ENCODE measurements around the gene C2orf76. TPM values are rescaled to one million over a fixed set of nuclear protein-coding genes. Genes with fewer than 3 reads are reported as not detected.
A peak's percentile ranks its signal among the peaks of the same experiment; 100 is the strongest.

The C2orf76 gene
- total RNA-seq, 4 donors from 2014 or later = 2.9 to 11.3 TPM; not detected in 2

DNA sequence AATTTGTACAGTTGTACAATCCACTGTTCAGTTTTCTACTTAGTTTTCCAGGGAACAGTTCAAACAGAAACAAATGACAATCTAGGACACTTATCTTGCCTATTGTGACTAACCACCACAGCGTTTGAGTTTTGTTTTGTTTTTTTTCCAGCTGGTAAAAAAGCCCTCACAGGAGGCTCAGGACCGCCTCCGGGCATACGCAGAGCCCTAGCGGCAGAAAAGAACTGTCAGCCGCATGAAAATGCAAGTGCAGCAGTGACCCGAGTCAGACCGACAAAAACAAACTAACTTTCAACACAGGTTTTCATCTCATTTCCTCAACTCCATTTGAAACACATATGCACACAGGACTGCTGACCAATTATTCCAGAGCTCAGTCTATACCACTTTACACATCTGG is 74.4 kb downstream of the C2orf76 start:
- in situ Hi-C loops (cut with MboI; ENCODE audit: low pct_ligation_motif_present in 1 of 4, low pct_unique_long_range_greater_than_20kb in 1 of 4, low sequenced_read_pairs in 3 of 4) (loop anchor here in 3 of 4 donors (25.0 kb wide), 2 partner anchors 280 to 405 kb away; no protein-coding TSS in a partner anchor), intact Hi-C loops (cut with DNase I; ENCODE audit: low total_unique reads) (loop anchor here (10.0 kb wide), 1 partner anchor 407 kb away; no protein-coding TSS in a partner anchor)
- no peaks in the 10 kb centered on the region for H3K27me3 ChIP-seq
- no peaks in the 10 kb centered on the region for H3K36me3 ChIP-seq
- no peaks in the 10 kb centered on the region for H3K9me3 ChIP-seq
- H3K27ac ChIP-seq = no peak overlapping the region
- H3K4me1 ChIP-seq = peaks cover 0 to 10% (median 0%) of the 10 kb centered on the region in 4 donors
- TF ChIP-seq, protein P1, sequence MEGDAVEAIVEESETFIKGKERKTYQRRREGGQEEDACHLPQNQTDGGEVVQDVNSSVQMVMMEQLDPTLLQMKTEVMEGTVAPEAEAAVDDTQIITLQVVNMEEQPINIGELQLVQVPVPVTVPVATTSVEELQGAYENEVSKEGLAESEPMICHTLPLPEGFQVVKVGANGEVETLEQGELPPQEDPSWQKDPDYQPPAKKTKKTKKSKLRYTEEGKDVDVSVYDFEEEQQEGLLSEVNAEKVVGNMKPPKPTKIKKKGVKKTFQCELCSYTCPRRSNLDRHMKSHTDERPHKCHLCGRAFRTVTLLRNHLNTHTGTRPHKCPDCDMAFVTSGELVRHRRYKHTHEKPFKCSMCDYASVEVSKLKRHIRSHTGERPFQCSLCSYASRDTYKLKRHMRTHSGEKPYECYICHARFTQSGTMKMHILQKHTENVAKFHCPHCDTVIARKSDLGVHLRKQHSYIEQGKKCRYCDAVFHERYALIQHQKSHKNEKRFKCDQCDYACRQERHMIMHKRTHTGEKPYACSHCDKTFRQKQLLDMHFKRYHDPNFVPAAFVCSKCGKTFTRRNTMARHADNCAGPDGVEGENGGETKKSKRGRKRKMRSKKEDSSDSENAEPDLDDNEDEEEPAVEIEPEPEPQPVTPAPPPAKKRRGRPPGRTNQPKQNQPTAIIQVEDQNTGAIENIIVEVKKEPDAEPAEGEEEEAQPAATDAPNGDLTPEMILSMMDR (IDR thresholded peaks at IDR 0.05) = no peak
- TF ChIP-seq EP300 (IDR thresholded peaks at IDR 0.05; ENCODE audit: low read depth) (no peak), POLR2AphosphoS5 (IDR thresholded peaks at IDR 0.05) (no peak), POLR2A (IDR thresholded peaks at IDR 0.05) (no peak)
- 60 to 84% methylated on average over 1 to 8 of the region's 8 CpGs for WGBS, 2 donors (ENCODE audit: low coverage in 1 of 2)
- H3K4me3 ChIP-seq = no peak overlapping the region
- no peak for DNase-seq

DNA sequence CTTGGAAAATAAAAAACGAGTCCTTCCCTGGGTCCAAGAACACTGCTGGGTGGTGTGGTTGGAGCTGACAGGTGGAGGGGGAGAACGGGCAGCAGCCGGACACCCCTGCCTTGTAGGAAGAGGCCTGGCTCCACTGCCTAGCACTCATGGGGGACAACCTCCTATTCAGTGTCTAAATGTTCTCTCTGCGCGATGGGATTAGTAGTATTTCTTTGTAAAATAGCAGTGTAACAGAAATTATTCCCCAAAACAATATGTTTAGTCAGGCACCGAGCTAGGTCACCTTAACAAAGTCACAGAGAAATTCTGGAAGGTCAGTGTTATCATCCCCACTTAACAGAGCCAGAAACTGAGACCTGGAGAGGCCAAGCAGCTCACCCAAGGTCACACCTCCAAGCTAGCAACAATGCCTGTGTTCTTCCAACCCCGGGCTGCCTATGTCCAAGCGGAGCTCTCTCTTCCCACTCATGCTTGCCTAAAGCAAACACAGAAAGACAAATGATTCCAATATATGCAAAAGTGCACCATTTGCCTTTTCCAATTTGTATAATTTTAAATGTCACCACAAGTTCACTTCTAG is 75.0 kb downstream of the C2orf76 start:
- H3K4me1 ChIP-seq = peaks cover 0 to 10% (median 0%) of the 10 kb centered on the region in 4 donors
- H3K9me3 ChIP-seq = no peaks in the 10 kb centered on the region
- TF ChIP-seq, protein P1 (IDR thresholded peaks at IDR 0.05) = no peak
- TF ChIP-seq POLR2A (IDR thresholded peaks at IDR 0.05) = no peak
- no peak for TF ChIP-seq POLR2AphosphoS5 (IDR thresholded peaks at IDR 0.05)
- no peak for TF ChIP-seq EP300 (IDR thresholded peaks at IDR 0.05; ENCODE audit: low read depth)
- no peaks in the 10 kb centered on the region for H3K36me3 ChIP-seq
- intact Hi-C loops (cut with DNase I; ENCODE audit: low total_unique reads) (loop anchor here (10.0 kb wide), 1 partner anchor 407 kb away; no protein-coding TSS in a partner anchor), in situ Hi-C loops (cut with MboI; ENCODE audit: low pct_ligation_motif_present in 1 of 4, low pct_unique_long_range_greater_than_20kb in 1 of 4, low sequenced_read_pairs in 3 of 4) (loop anchor here in 3 of 4 donors (25.0 kb wide), 2 partner anchors 279 to 404 kb away; no protein-coding TSS in a partner anchor)
- H3K4me3 ChIP-seq = no peak overlapping the region
- 75 to 89% methylated on average over 4 to 8 of the region's 8 CpGs for whole genome bisulfite sequencing, 2 donors (ENCODE audit: low coverage in 1 of 2)
- DNase-seq = no peak
- H3K27me3 ChIP-seq = no peaks in the 10 kb centered on the region
- H3K27ac ChIP-seq = no peak overlapping the region

DNA sequence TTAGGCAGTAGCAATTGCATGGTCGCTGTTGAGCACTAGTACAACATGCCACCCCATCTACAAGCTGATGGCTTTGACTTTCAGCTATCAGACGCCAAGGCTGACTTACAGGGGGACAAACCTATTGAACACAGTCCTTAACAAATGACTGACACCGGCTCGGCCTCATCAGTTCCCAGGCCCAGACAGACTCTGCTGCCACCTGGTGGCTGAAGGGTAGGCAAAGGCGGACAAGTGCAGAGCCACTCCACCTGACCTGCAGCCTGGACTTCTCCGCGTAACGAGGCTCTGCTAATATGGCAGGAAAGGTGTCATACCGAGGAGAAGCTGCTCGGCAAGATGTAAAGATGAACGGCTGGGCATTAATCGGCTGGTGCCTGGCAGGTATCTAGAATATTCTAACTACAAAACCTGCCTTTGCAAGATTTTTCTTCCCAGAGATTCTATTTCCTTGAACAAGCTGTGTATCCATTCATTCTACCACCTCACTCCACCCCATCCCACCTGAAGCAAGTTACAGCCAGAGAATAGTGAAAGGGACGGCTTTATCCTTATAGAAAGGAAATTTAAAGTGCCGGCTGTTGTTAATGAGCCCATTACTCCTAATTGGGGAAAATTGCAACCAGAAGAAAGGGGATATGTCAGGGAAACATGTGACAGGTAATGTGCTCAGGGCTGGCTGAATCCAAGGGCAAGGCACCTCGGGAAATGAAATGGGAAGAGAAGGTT is 75.6 kb downstream of the C2orf76 start:
- DNase-seq = peak; percentile 86
- H3K4me3 ChIP-seq = no peak overlapping the region
- H3K27ac ChIP-seq = no peak overlapping the region
- H3K27me3 ChIP-seq = no peaks in the 10 kb centered on the region
- TF ChIP-seq, protein P1 (IDR thresholded peaks at IDR 0.05) = peak; percentile 52 to 72 (median 59)
- TF ChIP-seq POLR2A (IDR thresholded peaks at IDR 0.05) = no peak
- intact Hi-C loops (cut with DNase I; ENCODE audit: low total_unique reads) = loop anchor here (10.0 kb wide), 1 partner anchor 406 kb away; no protein-coding TSS in a partner anchor
- H3K36me3 ChIP-seq = no peaks in the 10 kb centered on the region
- WGBS, 2 donors (ENCODE audit: low coverage in 1 of 2) = 32 to 50% methylated on average over 3 to 15 of the region's 15 CpGs
- in situ Hi-C loops (cut with MboI; ENCODE audit: low pct_ligation_motif_present in 1 of 4, low pct_unique_long_range_greater_than_20kb in 1 of 4, low sequenced_read_pairs in 3 of 4) = loop anchor here in 3 of 4 donors (25.0 kb wide), 2 partner anchors 279 to 404 kb away; no protein-coding TSS in a partner anchor
- no peaks in the 10 kb centered on the region for H3K9me3 ChIP-seq
- H3K4me1 ChIP-seq = peaks cover 0 to 10% (median 0%) of the 10 kb centered on the region in 4 donors

DNA sequence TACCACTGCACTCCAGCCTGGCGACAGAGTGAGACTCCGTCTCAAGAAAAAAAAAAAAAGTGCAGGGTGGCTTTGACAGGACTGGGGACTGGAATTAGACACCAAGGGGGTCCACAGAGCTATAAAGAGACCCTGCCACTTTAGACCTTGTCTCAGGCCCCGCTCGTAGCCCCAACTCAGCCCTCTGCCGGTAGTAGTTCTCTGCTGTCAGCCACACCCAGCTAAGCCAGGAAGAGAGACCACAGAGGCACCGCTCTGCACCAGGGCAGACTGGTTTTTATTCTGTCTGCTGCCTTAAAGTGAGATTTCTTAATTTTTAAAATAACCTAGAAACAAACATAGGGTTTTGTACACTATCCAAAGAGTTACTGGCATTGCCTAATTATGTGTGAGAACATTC is 77.0 kb downstream of the C2orf76 start:
- 85 to 100% methylated on average over 2 to 6 of the region's 6 CpGs for WGBS, 2 donors (ENCODE audit: low coverage in 1 of 2)
- no peaks in the 10 kb centered on the region for H3K9me3 ChIP-seq
- H3K4me3 ChIP-seq = no peak overlapping the region
- peaks cover 0 to 10% (median 0%) of the 10 kb centered on the region in 4 donors for H3K4me1 ChIP-seq
- H3K36me3 ChIP-seq = no peaks in the 10 kb centered on the region
- in situ Hi-C loops (cut with MboI; ENCODE audit: low pct_ligation_motif_present in 1 of 4, low pct_unique_long_range_greater_than_20kb in 1 of 4, low sequenced_read_pairs in 3 of 4) = loop anchor here (10.0 to 25.0 kb wide), 3 partner anchors 277 to 405 kb away; no protein-coding TSS in a partner anchor
- TF ChIP-seq POLR2A (IDR thresholded peaks at IDR 0.05) (no peak), EP300 (IDR thresholded peaks at IDR 0.05; ENCODE audit: low read depth) (no peak), POLR2AphosphoS5 (IDR thresholded peaks at IDR 0.05) (no peak)
- TF ChIP-seq, protein P1 (IDR thresholded peaks at IDR 0.05) = no peak
- no peak overlapping the region for H3K27ac ChIP-seq
- no peaks in the 10 kb centered on the region for H3K27me3 ChIP-seq
- DNase-seq = no peak
- intact Hi-C loops (cut with DNase I; ENCODE audit: low total_unique reads) = loop anchor here (10.0 kb wide), 1 partner anchor 405 kb away; no protein-coding TSS in a partner anchor
